ENCODE results near the gene NOX3.

DNA sequence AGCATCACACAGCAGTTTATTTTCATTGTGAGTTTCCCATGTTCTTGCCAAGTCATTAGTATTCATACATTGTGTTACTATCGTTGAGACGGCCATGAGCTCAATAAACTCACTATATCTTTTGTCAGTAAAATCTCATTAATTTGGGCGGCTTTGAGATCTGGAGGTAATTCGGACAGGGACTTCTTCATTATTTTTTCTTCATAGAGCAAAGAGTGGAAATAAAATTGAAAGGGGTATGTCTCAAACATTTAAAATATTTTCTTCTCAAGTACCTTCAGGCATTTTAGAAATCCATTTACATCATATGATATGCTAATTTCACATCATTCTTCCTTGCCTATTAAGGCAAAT, 14.6 kb downstream of the NOX3 start:
- no peak for TF ChIP-seq EZH2 (optimal IDR thresholded peaks at IDR 0.05; ENCODE audit: low read depth, low read length)
- no peak for TF ChIP-seq CTCF (IDR thresholded peaks at IDR 0.05; ENCODE audit: low read length)

All from MM.1S (cell line).